Activated CD4-positive, alpha-beta T cell treated with anti-CD3 and anti-CD28 coated beads for 1 hour (primary cell): Measurements from ENCODE around the gene POLR2H.

ENCODE experiments used
- DNase-seq: peaks from one replicate; pipeline ENCODE4 v3.0.0-alpha.2; 2020

POLR2H gene

GRCh38 chr3:184361532-184361931 is at the start of gene POLR2H, which contains the start of gene CLCN2:
TSS of gene POLR2H (plus strand) at chr3:184361710. CDS start at chr3:184363493, 1,783 bp downstream.
TSS of gene CLCN2 (minus strand) at chr3:184361605. CDS start at chr3:184361479, 126 bp downstream.
- peak; percentile 28 for DNase-seq

- DNase-seq, result peak; percentile 87
Observed at GRCh38 chr3:184314363-184314699, 47.2 kb upstream of the POLR2H start, which contains the start of gene EIF4G1. TSS of gene EIF4G1 (plus strand) at chr3:184314606. CDS start at chr3:184315797, 1,191 bp downstream.

- DNase-seq, result peak; percentile 50
Observed at GRCh38 chr3:184314700-184315542, 46.6 kb upstream of the POLR2H start.

GRCh38 chr3:184315543-184315867 is 46.0 kb upstream of the POLR2H start:
- no peak for DNase-seq

GRCh38 chr3:184315871-184316661 is 45.4 kb upstream of the POLR2H start:
- DNase-seq, result no peak

GRCh38 chr3:184316792-184317191 is 44.7 kb upstream of the POLR2H start:
- DNase-seq, result no peak

GRCh38 chr3:184317201-184317600 is 44.3 kb upstream of the POLR2H start:
- DNase-seq, result no peak

GRCh38 chr3:184320104-184320445 is 41.4 kb upstream of the POLR2H start:
- peak; percentile 33 for DNase-seq

- DNase-seq, result no peak
Observed at GRCh38 chr3:184321666-184322065, 39.8 kb upstream of the POLR2H start.

GRCh38 chr3:184322731-184323487 is 38.6 kb upstream of the POLR2H start:
- no peak for DNase-seq

GRCh38 chr3:184323696-184324095 is 37.8 kb upstream of the POLR2H start:
- no peak for DNase-seq

GRCh38 chr3:184325269-184325668 is 36.2 kb upstream of the POLR2H start:
- no peak for DNase-seq

- no peak for DNase-seq
Observed at GRCh38 chr3:184325715-184326369, 35.7 kb upstream of the POLR2H start.

- no peak for DNase-seq
Observed at GRCh38 chr3:184327171-184327570, 34.3 kb upstream of the POLR2H start.

GRCh38 chr3:184328516-184328915 is 33.0 kb upstream of the POLR2H start:
- DNase-seq, result no peak

GRCh38 chr3:184332370-184333090 is 29.0 kb upstream of the POLR2H start:
- no peak for DNase-seq

GRCh38 chr3:184333190-184333589 is 28.3 kb upstream of the POLR2H start:
- DNase-seq, result no peak

GRCh38 chr3:184333700-184334099 is 27.8 kb upstream of the POLR2H start:
- DNase-seq, result no peak

- no peak for DNase-seq
Observed at GRCh38 chr3:184334470-184335158, 26.9 kb upstream of the POLR2H start.

GRCh38 chr3:184335291-184335660 is 26.2 kb upstream of the POLR2H start:
- DNase-seq, result no peak
